ENCODE results near the gene EREG.

EREG gene

GRCh38 chr4:74367656-74368290 lies 2.8 kb downstream of the EREG start:
- H3K4me1 Mint-ChIP-seq (ENCODE audit: low read depth): peaks cover 14% of the 10 kb centered on the region
- no peak for DNase-seq
- no peak overlapping the region for H3K4me3 Mint-ChIP-seq
- no peaks in the 10 kb centered on the region for H3K9me3 Mint-ChIP-seq
- peaks cover 45% of the 10 kb centered on the region for H3K27me3 Mint-ChIP-seq
- no peaks in the 10 kb centered on the region for H3K36me3 Mint-ChIP-seq (ENCODE audit: low read depth)
- H3K27ac Mint-ChIP-seq: no peak overlapping the region

GRCh38 chr4:74368596-74368995 lies 3.7 kb downstream of the EREG start:
- no peak overlapping the region for H3K4me3 Mint-ChIP-seq
- DNase-seq: no peak
- H3K4me1 Mint-ChIP-seq (ENCODE audit: low read depth): peaks cover 14% of the 10 kb centered on the region
- H3K36me3 Mint-ChIP-seq (ENCODE audit: low read depth): no peaks in the 10 kb centered on the region
- H3K9me3 Mint-ChIP-seq: no peaks in the 10 kb centered on the region
- peaks cover 40% of the 10 kb centered on the region for H3K27me3 Mint-ChIP-seq
- H3K27ac Mint-ChIP-seq: no peak overlapping the region

GRCh38 chr4:74369855-74370254 lies 4.9 kb downstream of the EREG start:
- no peak overlapping the region for H3K4me3 Mint-ChIP-seq
- peaks cover 9% of the 10 kb centered on the region for H3K4me1 Mint-ChIP-seq (ENCODE audit: low read depth)
- DNase-seq: no peak
- H3K9me3 Mint-ChIP-seq: no peaks in the 10 kb centered on the region
- peaks cover 33% of the 10 kb centered on the region for H3K27me3 Mint-ChIP-seq
- no peaks in the 10 kb centered on the region for H3K36me3 Mint-ChIP-seq (ENCODE audit: low read depth)
- H3K27ac Mint-ChIP-seq: no peak overlapping the region

GRCh38 chr4:74370912-74371311 lies 6.0 kb downstream of the EREG start:
- no peak for DNase-seq
- peaks cover 25% of the 10 kb centered on the region for H3K27me3 Mint-ChIP-seq
- H3K9me3 Mint-ChIP-seq: no peaks in the 10 kb centered on the region
- H3K4me3 Mint-ChIP-seq: no peak overlapping the region
- no peak overlapping the region for H3K27ac Mint-ChIP-seq
- peaks cover 4% of the 10 kb centered on the region for H3K4me1 Mint-ChIP-seq (ENCODE audit: low read depth)
- H3K36me3 Mint-ChIP-seq (ENCODE audit: low read depth): no peaks in the 10 kb centered on the region

GRCh38 chr4:74374128-74374527 lies 9.2 kb downstream of the EREG start:
- no peak overlapping the region for H3K27ac Mint-ChIP-seq
- no peaks in the 10 kb centered on the region for H3K36me3 Mint-ChIP-seq (ENCODE audit: low read depth)
- H3K4me3 Mint-ChIP-seq: no peak overlapping the region
- DNase-seq: no peak
- H3K4me1 Mint-ChIP-seq (ENCODE audit: low read depth): peaks cover 4% of the 10 kb centered on the region
- H3K9me3 Mint-ChIP-seq: no peaks in the 10 kb centered on the region
- H3K27me3 Mint-ChIP-seq: peaks cover 9% of the 10 kb centered on the region

- H3K27me3 Mint-ChIP-seq: peaks cover 6% of the 10 kb centered on the region
- no peak overlapping the region for H3K4me3 Mint-ChIP-seq
- H3K4me1 Mint-ChIP-seq (ENCODE audit: low read depth): peaks cover 4% of the 10 kb centered on the region
- DNase-seq: no peak
- H3K27ac Mint-ChIP-seq: no peak overlapping the region
- no peaks in the 10 kb centered on the region for H3K9me3 Mint-ChIP-seq
- H3K36me3 Mint-ChIP-seq (ENCODE audit: low read depth): no peaks in the 10 kb centered on the region
These were observed 9.8 kb downstream of the EREG start for GRCh38 chr4:74374561-74375327.

GRCh38 chr4:74375824-74376426 lies 11.0 kb downstream of the EREG start:
- no peaks in the 10 kb centered on the region for H3K9me3 Mint-ChIP-seq
- H3K27me3 Mint-ChIP-seq: peaks cover 6% of the 10 kb centered on the region
- no peak for DNase-seq
- H3K4me1 Mint-ChIP-seq (ENCODE audit: low read depth): peaks cover 4% of the 10 kb centered on the region
- H3K4me3 Mint-ChIP-seq: no peak overlapping the region
- no peaks in the 10 kb centered on the region for H3K36me3 Mint-ChIP-seq (ENCODE audit: low read depth)
- no peak overlapping the region for H3K27ac Mint-ChIP-seq

- Mint-ChIP-seq H3K27me3 (peaks cover 6% of the 10 kb centered on the region), H3K4me3 (no peak overlapping the region), H3K27ac (no peak overlapping the region), H3K4me1 (ENCODE audit: low read depth) (peaks cover 4% of the 10 kb centered on the region), H3K9me3 (no peaks in the 10 kb centered on the region), H3K36me3 (ENCODE audit: low read depth) (no peaks in the 10 kb centered on the region)
- no peak for DNase-seq
These were observed 12.0 kb downstream of the EREG start for GRCh38 chr4:74376888-74377483.

- Mint-ChIP-seq H3K4me3 (no peak overlapping the region), H3K9me3 (no peaks in the 10 kb centered on the region), H3K36me3 (ENCODE audit: low read depth) (no peaks in the 10 kb centered on the region), H3K4me1 (ENCODE audit: low read depth) (peaks cover 4% of the 10 kb centered on the region), H3K27me3 (peaks cover 6% of the 10 kb centered on the region), H3K27ac (no peak overlapping the region)
- DNase-seq: no peak
These were observed 12.8 kb downstream of the EREG start for GRCh38 chr4:74377714-74378113.

- DNase-seq: no peak
- Mint-ChIP-seq H3K4me1 (ENCODE audit: low read depth) (peaks cover 4% of the 10 kb centered on the region), H3K27ac (no peak overlapping the region), H3K27me3 (peaks cover 6% of the 10 kb centered on the region), H3K9me3 (no peaks in the 10 kb centered on the region), H3K36me3 (ENCODE audit: low read depth) (no peaks in the 10 kb centered on the region), H3K4me3 (no peak overlapping the region)
These were observed 13.6 kb downstream of the EREG start for GRCh38 chr4:74378573-74378972.

GRCh38 chr4:74379912-74380311 lies 15.0 kb downstream of the EREG start:
- no peaks in the 10 kb centered on the region for H3K36me3 Mint-ChIP-seq (ENCODE audit: low read depth)
- peaks cover 3% of the 10 kb centered on the region for H3K27me3 Mint-ChIP-seq
- no peak overlapping the region for H3K27ac Mint-ChIP-seq
- DNase-seq: no peak
- no peaks in the 10 kb centered on the region for H3K4me1 Mint-ChIP-seq (ENCODE audit: low read depth)
- H3K4me3 Mint-ChIP-seq: no peak overlapping the region
- no peaks in the 10 kb centered on the region for H3K9me3 Mint-ChIP-seq

GRCh38 chr4:74385386-74385785 lies 20.4 kb downstream of the EREG start:
- no peak for DNase-seq
- Mint-ChIP-seq H3K4me1 (ENCODE audit: low read depth) (no peaks in the 10 kb centered on the region), H3K4me3 (no peak overlapping the region), H3K9me3 (no peaks in the 10 kb centered on the region), H3K27ac (no peak overlapping the region), H3K36me3 (ENCODE audit: low read depth) (no peaks in the 10 kb centered on the region), H3K27me3 (peaks cover 6% of the 10 kb centered on the region)

- Mint-ChIP-seq H3K27me3 (peaks cover 6% of the 10 kb centered on the region), H3K9me3 (no peaks in the 10 kb centered on the region), H3K4me1 (ENCODE audit: low read depth) (no peaks in the 10 kb centered on the region), H3K4me3 (no peak overlapping the region), H3K27ac (no peak overlapping the region), H3K36me3 (ENCODE audit: low read depth) (no peaks in the 10 kb centered on the region)
- no peak for DNase-seq
These were observed 21.2 kb downstream of the EREG start for GRCh38 chr4:74386159-74386558.

- no peak for DNase-seq
- Mint-ChIP-seq H3K36me3 (ENCODE audit: low read depth) (no peaks in the 10 kb centered on the region), H3K9me3 (no peaks in the 10 kb centered on the region), H3K27ac (no peak overlapping the region), H3K4me1 (ENCODE audit: low read depth) (no peaks in the 10 kb centered on the region), H3K27me3 (peaks cover 6% of the 10 kb centered on the region), H3K4me3 (no peak overlapping the region)
These were observed 22.8 kb downstream of the EREG start for GRCh38 chr4:74387790-74388189.

GRCh38 chr4:74389494-74389893 lies 24.5 kb downstream of the EREG start:
- no peaks in the 10 kb centered on the region for H3K36me3 Mint-ChIP-seq (ENCODE audit: low read depth)
- H3K4me1 Mint-ChIP-seq (ENCODE audit: low read depth): no peaks in the 10 kb centered on the region
- H3K27me3 Mint-ChIP-seq: peaks cover 6% of the 10 kb centered on the region
- H3K27ac Mint-ChIP-seq: no peak overlapping the region
- H3K4me3 Mint-ChIP-seq: no peak overlapping the region
- DNase-seq: no peak
- H3K9me3 Mint-ChIP-seq: no peaks in the 10 kb centered on the region
